Skeletal muscle satellite cell (primary cell): Measurements from ENCODE around the gene FOXO3B. TPM values are rescaled to one million over a fixed set of nuclear protein-coding genes. Genes with fewer than 3 reads are reported as not detected.
A peak's percentile ranks its signal among the peaks of the same experiment; 100 is the strongest.
"Not testable (repeated sequence)": the region's sequence is repeated elsewhere in the genome, so short reads cannot be mapped to it uniquely, and the experiment has no call there.

Experiments
- H3K27me3 ChIP-seq: 2 replicates; pipeline ENCODE4 v1.7.0; 2013; ENCODE audit warnings: low read length; ENCODE audit not compliant: control insufficient read depth, insufficient read depth
- H3K36me3 ChIP-seq: 2 replicates; pipeline ENCODE4 v1.7.0; 2013; ENCODE audit warnings: mild to moderate bottlenecking, control low read depth, low read length; ENCODE audit not compliant: insufficient read depth
- H3K4me1 ChIP-seq: 2 replicates; pipeline ENCODE4 v1.7.0; 2013; ENCODE audit warnings: low read length; ENCODE audit not compliant: control insufficient read depth, insufficient read depth
- H3K4me2 ChIP-seq: 2 replicates; pipeline ENCODE4 v1.7.0; 2013; ENCODE audit warnings: mild to moderate bottlenecking, low read length
- H3K4me3 ChIP-seq: 2 replicates; pipeline ENCODE4 v1.7.0; 2013; ENCODE audit warnings: low read length
- H3K9ac ChIP-seq: 2 replicates; pipeline ENCODE4 v1.7.0; 2013; ENCODE audit warnings: mild to moderate bottlenecking, low read depth, low read length, moderate library complexity
- H3K9me3 ChIP-seq: replicated peaks from 2 replicates; pipeline ENCODE4 v1.7.0; 2013; ENCODE audit warnings: mild to moderate bottlenecking, control low read depth, low read length
- small RNA-seq: library from RNA; depleted of rRNA; stranded (forward); fragments of <200 nt; gene quantifications from one replicate; pipeline ENCODE3, GENCODE V24; 2012

The FOXO3B gene

DNA sequence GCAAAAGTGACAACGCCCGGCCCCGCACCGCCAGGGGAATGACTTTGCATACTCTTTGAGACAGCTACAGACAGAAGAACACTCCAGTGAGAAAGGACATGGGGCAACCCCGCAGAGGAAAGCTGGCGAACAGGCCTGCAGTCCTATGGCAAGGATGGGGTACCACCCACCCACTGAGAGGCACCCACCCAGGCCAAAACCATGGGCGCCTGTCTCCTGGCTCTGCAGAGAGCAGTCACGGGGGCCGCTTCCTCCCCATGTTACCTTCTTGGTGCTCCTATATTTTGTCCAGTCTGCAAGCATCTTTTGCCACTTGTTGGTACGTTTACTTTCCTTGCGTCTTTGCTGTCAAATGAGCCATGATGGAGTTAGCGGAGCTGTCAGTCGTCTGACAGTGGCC is 43.8 kb downstream of the FOXO3B start:
- not testable (repeated sequence) for H3K36me3 ChIP-seq, H3K4me2 ChIP-seq, H3K4me1 ChIP-seq, H3K9me3 ChIP-seq, H3K27me3 ChIP-seq, H3K9ac ChIP-seq, H3K4me3 ChIP-seq

DNA sequence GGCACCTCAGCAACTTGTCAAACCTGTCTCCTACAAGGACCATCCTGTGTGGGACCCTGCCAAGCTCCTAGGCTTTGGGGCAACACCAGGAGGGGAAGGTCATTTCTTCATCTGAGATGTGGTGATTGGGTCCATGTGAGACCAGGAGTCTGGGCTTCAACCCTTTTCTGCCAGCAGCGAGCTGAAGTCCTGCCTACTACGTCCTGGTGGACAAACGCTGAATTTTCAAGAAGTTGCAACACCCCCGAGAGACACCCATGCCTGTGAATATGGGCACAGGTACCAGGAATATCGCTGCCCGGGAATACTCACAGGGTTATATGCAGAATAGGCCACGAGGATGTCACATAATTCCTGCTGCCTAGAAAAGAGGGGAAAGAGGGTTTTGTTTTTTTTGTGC is 45.9 kb downstream of the FOXO3B start:
- not testable (repeated sequence) for H3K36me3 ChIP-seq, H3K27me3 ChIP-seq, H3K4me3 ChIP-seq, H3K9me3 ChIP-seq, H3K9ac ChIP-seq, H3K4me2 ChIP-seq, H3K4me1 ChIP-seq

DNA sequence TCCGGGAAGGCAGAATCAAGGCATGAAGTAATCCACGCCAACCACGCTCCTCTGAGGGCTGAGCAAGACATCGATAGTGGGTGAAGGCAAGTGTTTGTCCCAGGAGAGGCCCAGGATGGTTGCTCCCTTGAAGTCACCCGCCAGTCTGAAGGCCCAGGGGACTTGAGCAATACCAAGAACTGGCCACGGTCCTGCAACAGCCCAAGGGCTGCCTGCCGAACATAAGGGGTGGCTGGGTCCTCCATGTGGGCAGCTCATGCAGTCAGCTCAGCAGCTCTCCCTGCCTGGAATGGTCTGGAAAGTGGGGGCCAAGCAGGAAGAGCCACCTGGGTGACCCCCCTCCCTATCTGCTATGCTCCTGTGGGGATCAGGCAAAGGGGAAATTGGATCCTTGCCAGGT is 46.3 kb downstream of the FOXO3B start:
- not testable (repeated sequence) for H3K27me3 ChIP-seq, H3K9ac ChIP-seq, H3K9me3 ChIP-seq, H3K4me1 ChIP-seq, H3K4me3 ChIP-seq, H3K36me3 ChIP-seq, H3K4me2 ChIP-seq

DNA sequence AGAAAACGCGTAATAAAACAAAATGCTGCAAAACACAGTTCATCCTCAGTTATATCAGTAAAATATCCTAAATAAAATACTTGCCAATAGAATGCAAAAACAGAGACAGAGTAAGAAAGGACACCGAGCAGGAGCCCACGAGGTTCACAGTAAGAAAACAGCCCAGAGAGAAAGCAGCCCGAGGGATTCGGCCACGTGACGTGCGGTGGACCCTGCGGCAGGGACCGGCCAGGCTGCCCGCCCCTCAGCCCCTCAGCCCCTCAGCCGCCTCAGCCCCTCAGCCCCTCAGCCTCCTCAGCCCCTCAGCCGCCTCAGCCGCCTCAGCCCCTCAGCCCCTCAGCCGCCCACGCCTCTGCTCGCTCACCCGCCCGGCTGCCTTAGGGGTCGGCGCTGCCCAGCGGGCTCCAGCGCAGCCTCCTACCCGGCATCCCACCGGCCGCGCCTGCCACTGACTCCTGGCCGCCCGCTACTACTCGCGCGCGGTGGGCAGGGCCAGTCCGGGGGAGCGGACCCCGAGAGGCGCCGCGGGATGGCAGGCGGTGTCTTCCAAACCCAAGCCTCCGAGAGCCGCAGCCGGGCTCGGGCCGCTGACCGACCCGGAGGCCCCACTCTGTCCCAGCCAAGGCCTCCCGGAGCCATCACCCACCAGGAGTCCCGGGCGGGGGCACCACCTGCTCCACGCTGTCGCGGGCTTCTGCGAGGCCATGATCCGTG is 47.4 kb downstream of the FOXO3B start:
- H3K4me3 ChIP-seq, result peak overlapping the region; percentile 52
- H3K9me3 ChIP-seq, H3K36me3 ChIP-seq, H3K4me1 ChIP-seq, H3K9ac ChIP-seq, H3K27me3 ChIP-seq: not testable (repeated sequence)
- H3K4me2 ChIP-seq, result peak overlapping the region; percentile 73

Small RNA genes lying within 50 kb of the gene (small RNA-seq; reads per million reads assigned to genes)
- gene AC026271.2, result not detected
- not detected for gene AC026271.4
